Stimulated activated memory B cell treated with anti-CD40 and anti-IgM and Interleukin-4, amounts not matched to agents 10 μg/mL and 1 μg/mL and 100 μg/mL, for 72 hours (primary cell): ENCODE measurements around the gene CFAP99.
"Not testable (repeated sequence)": the region's sequence is repeated elsewhere in the genome, so short reads cannot be mapped to it uniquely, and the experiment has no call there.

Experiments used
- ATAC-seq: fragments of 150-1000 bp; cut with Tn5 transposase; 2 replicates; pipeline ENCODE4 v1.10.0; 2021
- H3K27ac Mint-ChIP-seq: one replicate; pipeline ENCODE4 v1.8.0; 2022; ENCODE audit warnings: mild to moderate bottlenecking, mixed read lengths
- H3K27me3 Mint-ChIP-seq: one replicate; pipeline ENCODE4 v1.8.0; 2022; ENCODE audit warnings: mixed read lengths
- H3K36me3 Mint-ChIP-seq: one replicate; pipeline ENCODE4 v1.8.0; 2022; ENCODE audit warnings: mixed read lengths
- H3K4me1 Mint-ChIP-seq: one replicate; pipeline ENCODE4 v1.8.0; 2022; ENCODE audit warnings: mixed read lengths
- H3K4me3 Mint-ChIP-seq: one replicate; pipeline ENCODE4 v1.8.0; 2022; ENCODE audit warnings: mild to moderate bottlenecking, moderate library complexity, mixed read lengths
- H3K9me3 Mint-ChIP-seq: one replicate; pipeline ENCODE4 v1.8.0; 2022; ENCODE audit warnings: mixed read lengths

Gene CFAP99

DNA sequence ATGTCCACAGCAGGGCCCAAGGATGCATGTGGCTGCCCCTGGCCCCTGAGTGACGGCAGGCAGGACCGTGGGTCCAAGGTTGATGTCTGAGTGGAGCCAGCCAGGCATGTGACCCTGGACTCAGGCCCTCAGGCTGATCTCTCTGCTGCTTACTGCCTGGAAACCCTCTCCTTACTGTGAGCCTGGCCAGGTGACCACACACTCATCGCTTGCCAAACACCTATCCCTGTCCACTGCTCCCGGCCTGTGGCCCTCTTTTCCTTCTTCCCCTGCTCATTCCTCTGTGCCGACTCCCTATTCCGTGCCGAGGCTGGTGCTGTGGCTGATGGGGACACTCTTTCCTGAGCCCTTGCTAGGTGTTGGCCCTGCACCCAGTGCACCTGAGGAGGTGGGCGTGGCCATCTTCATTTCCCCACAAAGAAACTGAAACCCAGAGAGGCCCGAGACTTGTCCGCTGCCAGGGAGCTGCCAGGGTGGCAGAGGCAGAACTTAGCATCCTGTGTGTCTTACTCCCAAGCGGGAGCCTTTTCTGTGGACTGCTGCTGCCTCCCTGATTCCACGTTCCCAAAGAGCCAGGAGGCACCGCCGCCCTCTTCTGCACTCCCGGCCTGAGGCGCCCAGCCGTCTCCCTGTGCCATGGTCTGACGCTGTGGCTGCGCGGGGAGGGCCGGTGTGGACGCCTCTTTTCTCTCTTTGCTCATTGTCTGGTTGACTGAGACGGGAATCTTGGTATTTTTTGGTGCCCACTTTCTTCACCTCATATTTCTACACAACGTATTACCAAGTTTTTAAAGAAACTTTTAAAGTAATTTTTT, 38.9 kb downstream of the CFAP99 start:
- peaks cover 13% of the 10 kb centered on the region for H3K27me3 Mint-ChIP-seq
- H3K9me3 Mint-ChIP-seq: no peaks in the 10 kb centered on the region
- no peak overlapping the region for H3K27ac Mint-ChIP-seq
- H3K4me1 Mint-ChIP-seq: peaks cover 15% of the 10 kb centered on the region
- ATAC-seq: no peak
- no peaks in the 10 kb centered on the region for H3K36me3 Mint-ChIP-seq
- H3K4me3 Mint-ChIP-seq: no peak overlapping the region

DNA sequence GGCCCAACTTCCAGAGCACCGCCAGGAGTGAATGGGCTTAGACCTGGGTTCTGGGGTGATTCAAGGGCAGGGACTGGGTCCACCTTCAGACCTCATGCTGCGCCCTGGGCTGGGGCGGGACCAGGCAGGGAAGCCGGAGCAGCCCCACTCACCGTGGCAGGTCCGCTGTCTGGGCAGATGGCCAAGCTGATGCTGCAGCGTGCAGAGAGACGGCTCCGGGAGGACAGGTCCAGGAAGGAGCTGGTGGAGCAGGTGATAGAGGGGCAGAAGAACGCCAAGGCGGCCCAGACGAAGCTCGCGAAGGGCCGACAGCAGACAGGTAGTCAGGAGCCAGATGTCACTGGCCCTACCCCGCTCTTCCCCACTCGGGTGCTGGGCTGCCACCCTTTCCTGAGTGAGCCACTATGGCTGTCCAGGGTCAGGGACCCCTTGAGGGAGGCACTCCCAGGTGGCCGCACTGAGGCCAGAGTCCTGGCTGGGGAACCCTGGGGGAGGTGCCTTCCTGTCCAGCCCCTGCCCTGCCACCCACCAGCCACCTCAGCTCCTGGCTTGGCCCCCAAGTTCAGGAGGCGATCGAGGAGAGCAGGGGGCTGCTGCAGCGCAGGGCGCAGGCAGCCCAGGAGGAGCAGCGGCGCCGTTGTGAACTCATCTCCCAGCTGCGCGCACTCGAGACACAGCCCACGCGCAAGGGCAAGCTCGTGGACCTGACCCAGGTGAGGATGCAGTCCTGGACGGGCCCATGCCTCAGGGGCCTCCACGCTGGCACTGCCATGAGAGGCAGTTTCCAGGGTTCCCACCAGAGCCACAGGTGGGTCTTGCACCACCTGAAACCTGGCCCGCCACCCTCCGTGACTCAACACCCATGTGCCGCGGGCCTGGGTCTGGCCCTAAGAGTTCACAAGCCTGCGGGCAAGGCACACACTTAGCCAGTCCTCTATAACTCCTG, 40.1 kb downstream of the CFAP99 start:
- H3K27ac Mint-ChIP-seq: no peak overlapping the region
- H3K36me3 Mint-ChIP-seq: no peaks in the 10 kb centered on the region
- no peak for ATAC-seq
- no peak overlapping the region for H3K4me3 Mint-ChIP-seq
- H3K27me3 Mint-ChIP-seq: peaks cover 13% of the 10 kb centered on the region
- peaks cover 24% of the 10 kb centered on the region for H3K4me1 Mint-ChIP-seq
- no peaks in the 10 kb centered on the region for H3K9me3 Mint-ChIP-seq

DNA sequence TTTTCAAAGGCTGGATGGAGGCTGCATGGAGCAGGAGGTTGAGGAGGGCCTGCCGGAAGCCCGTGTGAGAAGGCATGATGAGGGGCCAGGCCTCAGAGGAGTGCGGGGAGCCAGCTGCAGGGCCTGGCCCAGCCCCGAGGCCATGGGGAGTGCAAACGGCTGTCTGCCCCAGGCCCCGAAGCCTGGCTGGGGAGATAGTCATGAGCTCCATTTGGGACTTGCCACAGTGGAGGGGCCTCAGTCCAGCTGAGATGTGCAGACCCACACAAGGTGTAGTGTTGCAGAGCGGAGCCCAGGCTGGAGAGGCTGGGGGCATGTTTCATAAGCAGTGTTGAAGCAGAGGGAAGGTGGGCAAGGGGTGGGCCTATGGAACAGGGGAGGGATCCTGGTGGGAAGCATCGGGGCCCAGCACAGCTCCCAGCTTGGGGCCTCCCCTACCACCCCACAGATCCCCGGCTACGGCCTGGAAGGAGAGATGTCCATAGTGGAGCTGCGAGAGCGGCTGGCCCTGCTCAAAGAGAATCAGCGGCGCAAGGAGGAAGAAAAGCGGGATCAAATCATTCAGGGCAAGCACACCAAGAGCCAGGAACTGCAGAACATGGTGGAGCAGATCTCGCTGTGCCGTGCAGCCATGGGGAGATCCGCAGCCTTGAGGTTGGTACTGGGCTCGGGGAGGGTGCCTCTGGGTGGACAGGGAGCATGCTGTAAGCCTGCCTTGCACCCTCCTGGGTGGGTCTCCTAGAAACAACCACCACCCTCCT, 41.0 kb downstream of the CFAP99 start:
- Mint-ChIP-seq H3K4me3 (no peak overlapping the region), H3K36me3 (no peaks in the 10 kb centered on the region), H3K27ac (no peak overlapping the region), H3K9me3 (no peaks in the 10 kb centered on the region), H3K4me1 (peaks cover 24% of the 10 kb centered on the region), H3K27me3 (peaks cover 13% of the 10 kb centered on the region)
- ATAC-seq: no peak

DNA sequence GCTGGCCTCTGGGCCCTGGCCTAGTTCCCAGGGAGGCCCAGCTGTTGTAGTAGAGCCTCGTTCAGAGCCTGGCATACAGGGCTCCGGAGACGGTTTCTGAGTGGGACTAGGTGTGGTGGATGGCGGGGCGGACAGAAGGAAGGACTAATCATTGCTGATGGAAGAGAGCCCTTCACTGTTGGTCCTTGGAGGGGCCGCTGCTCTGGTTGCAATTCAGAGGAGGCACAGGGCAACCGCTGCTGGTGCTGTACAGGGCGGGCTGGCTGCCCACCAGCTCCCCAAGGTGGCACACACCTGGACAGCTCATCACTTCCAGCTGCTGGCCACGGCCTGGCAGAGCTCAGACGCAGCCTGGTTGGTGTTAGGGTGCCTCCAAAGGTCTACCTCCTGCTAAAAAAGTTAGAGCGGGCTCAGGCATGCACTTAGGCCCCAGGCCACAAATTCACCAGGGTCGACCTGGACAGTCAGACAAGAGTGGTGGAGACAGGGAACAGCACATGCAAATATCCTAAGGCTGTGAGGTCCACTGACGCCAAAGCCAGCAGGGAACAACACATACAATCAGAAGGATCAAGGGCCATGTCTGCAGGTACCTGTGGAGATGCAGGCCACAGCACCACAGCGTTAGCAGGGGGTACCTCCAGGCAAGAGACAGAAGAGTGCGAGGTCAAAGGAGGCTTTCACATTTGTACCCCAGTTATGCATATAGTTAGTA, 42.6 kb downstream of the CFAP99 start:
- no peaks in the 10 kb centered on the region for H3K9me3 Mint-ChIP-seq
- no peaks in the 10 kb centered on the region for H3K36me3 Mint-ChIP-seq
- H3K4me1 Mint-ChIP-seq: peaks cover 24% of the 10 kb centered on the region
- H3K27me3 Mint-ChIP-seq: peaks cover 13% of the 10 kb centered on the region
- H3K27ac Mint-ChIP-seq: peak overlapping the region; percentile 55
- no peak for ATAC-seq
- H3K4me3 Mint-ChIP-seq: peak overlapping the region; percentile 78

DNA sequence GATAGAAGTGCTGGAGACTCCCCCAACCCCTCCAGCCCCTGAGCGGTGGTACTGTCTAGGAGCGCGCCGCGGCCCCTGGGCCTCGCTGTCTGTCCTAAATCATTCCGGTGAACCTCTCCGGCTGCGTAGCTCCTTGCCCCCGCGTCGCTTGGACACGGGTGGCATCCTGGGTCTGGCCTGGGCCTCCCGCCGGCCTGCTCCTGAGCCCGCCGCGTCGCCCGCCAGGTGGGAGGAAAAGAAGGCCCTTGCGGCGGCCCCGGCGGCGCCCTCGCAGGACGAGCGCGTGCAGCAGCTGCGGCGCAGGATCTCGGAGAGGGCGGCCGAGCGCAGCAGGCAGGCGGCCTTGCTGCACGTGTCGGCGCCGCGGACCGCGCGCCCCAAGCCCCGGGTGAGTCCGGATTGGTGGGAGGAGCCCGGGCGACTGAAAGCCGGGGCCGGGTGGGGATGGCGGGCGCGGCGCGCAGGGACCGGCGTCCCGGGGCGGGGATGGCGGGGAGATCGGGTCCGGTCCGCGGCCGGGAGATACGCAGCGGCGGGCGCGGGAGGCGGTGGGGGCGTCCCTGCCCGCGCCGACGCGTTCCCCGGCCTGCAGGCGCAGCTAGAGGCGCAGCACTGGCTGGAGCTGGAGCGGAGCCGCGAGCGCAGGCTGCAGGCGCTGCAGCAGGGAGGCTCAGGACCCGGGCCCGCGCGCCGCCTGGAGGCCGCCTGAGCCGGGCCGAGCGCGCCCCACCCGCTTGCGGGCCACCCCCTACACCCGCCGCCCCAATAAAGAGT, 43.6 kb downstream of the CFAP99 start:
- H3K9me3 Mint-ChIP-seq: no peaks in the 10 kb centered on the region
- H3K27me3 Mint-ChIP-seq: peaks cover 13% of the 10 kb centered on the region
- peak; percentile 96 for ATAC-seq
- peak overlapping the region; percentile 78 for H3K4me3 Mint-ChIP-seq
- H3K36me3 Mint-ChIP-seq: no peaks in the 10 kb centered on the region
- peak overlapping the region; percentile 55 for H3K27ac Mint-ChIP-seq
- H3K4me1 Mint-ChIP-seq: peaks cover 24% of the 10 kb centered on the region

DNA sequence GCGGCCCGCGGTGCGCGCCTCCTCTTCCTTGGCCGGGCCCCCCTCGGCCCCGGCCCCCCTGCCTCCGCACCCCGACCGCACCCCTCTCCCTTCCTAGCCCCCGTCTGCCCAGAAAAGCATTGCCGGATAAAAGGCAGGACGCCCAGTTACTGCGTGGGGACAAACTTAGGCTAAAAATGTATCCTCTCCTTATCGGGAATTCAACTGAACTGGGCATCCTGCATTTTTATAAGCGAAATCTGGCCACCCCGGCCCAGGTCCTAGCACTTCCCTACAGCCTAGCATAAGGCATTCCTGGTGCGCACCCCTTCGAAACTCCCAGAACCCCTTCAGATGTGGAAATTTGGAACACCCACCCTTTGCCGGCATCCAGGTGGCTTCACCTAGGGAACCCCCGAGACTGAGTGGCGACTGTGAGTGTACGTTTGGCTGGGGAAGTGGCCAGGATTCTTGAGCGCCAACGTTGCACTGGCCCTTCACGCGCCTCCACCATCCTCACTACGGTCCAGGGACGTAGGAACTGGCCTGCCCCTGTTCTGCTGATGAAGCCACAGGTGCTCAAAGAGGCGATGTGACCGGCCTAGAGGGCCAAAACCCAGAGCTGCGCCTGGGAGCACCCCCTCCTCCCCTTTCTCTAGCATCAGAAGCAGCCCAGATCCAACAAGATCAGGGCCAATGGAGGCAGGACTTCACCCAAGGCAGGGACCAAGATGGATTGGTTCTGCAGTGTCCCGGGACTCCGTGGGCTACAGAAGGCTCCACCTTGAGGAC, 44.4 kb downstream of the CFAP99 start:
- peaks cover 26% of the 10 kb centered on the region for H3K4me1 Mint-ChIP-seq
- ATAC-seq: no peak
- no peaks in the 10 kb centered on the region for H3K36me3 Mint-ChIP-seq
- no peak overlapping the region for H3K27ac Mint-ChIP-seq
- H3K9me3 Mint-ChIP-seq: no peaks in the 10 kb centered on the region
- peaks cover 13% of the 10 kb centered on the region for H3K27me3 Mint-ChIP-seq
- peak overlapping the region; percentile 72 for H3K4me3 Mint-ChIP-seq

DNA sequence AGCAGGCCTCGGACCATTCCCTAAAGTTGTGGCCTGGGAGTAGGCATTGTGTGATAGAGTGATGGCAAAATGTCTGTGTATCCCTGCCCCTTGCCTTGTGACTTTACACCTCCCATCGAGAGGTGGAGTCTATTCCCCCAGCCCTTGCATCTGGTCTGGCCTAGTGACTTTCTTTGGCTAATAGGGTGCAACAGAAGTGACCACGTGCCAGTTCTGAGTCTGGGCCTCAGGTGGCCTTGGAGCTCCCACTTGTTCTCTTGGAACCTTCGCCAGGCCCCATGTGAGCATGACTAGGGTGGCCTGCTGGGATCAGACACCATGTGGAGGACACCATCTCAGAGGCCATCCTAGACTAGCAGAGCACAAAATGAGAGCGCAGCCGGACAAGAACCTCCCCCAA, 46.3 kb downstream of the CFAP99 start:
- Mint-ChIP-seq H3K9me3 (no peaks in the 10 kb centered on the region), H3K36me3 (no peaks in the 10 kb centered on the region), H3K27ac (no peak overlapping the region), H3K27me3 (peaks cover 13% of the 10 kb centered on the region), H3K4me1 (peaks cover 32% of the 10 kb centered on the region), H3K4me3 (no peak overlapping the region)
- no peak for ATAC-seq

DNA sequence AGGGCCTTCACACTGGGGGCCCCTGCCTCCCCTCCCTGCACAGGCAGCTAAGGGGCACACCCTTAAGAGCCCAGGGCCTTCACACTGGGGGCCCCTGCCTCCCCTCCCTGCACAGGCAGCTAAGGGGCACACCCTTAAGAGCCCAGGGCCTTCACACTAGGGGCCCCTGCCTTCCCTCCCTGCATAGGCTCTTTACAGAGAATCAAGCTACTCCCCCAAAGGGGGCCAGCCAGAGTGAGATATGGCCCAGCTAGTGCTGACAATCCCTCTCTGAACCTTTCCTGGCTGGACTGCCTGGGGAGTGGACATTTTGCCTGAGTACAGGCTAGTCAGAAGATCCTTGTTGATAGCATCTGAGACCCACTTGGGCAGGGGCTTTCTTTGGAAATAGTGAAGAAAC, 46.8 kb downstream of the CFAP99 start:
- not testable (repeated sequence) for H3K4me3 Mint-ChIP-seq, H3K36me3 Mint-ChIP-seq, H3K9me3 Mint-ChIP-seq, ATAC-seq, H3K27ac Mint-ChIP-seq
- Mint-ChIP-seq H3K27me3 (peaks cover 13% of the 10 kb centered on the region), H3K4me1 (peaks cover 37% of the 10 kb centered on the region)

DNA sequence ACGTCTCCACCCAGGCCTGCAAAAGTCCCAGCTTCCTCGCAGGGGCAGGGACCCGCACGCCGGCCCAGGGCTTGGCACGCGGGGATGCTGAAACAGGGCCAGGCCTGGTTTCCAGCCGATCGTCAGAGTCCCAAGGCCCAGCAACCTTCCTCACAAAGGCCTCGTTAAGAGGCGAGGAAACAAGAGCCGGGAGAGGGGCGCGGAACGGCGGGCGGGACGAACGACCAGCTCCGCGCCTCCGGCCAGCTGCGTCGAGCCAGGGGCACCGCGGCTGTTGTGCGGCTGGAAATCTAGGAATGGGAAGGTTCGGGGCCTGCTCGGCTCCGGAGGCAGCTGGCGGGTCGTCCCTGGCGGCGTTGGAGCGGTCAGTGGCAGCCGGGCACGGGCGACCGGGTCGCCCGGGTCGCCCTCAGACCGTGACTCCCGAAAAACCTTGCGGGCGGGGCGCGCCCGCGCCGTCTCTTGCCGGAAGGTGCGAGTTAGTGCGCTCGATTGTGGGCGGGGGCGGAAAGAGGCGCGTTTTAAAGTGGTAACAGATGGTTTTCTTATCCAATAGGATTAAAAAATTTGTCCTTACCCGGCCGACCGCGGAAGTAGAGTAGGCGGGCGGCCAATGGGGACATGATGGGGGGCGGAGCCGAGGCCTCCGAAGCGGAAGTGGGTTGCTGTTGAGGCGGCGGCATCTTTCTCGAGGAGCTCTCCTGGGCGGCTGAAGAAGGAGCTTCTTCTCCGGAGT, 49.9 kb downstream of the CFAP99 start, which contains the start of gene RNF4:
TSS of gene RNF4 (plus strand) at position 651 of the 736 bp plus-strand sequence. CDS start 21,388 bp downstream, outside the sequence.
- Mint-ChIP-seq H3K4me3 (peak within 1 kb of the TSS; percentile 95), H3K4me1 (peaks cover 42% of the 10 kb centered on the region)
- peak; percentile 92 for ATAC-seq

DNA sequence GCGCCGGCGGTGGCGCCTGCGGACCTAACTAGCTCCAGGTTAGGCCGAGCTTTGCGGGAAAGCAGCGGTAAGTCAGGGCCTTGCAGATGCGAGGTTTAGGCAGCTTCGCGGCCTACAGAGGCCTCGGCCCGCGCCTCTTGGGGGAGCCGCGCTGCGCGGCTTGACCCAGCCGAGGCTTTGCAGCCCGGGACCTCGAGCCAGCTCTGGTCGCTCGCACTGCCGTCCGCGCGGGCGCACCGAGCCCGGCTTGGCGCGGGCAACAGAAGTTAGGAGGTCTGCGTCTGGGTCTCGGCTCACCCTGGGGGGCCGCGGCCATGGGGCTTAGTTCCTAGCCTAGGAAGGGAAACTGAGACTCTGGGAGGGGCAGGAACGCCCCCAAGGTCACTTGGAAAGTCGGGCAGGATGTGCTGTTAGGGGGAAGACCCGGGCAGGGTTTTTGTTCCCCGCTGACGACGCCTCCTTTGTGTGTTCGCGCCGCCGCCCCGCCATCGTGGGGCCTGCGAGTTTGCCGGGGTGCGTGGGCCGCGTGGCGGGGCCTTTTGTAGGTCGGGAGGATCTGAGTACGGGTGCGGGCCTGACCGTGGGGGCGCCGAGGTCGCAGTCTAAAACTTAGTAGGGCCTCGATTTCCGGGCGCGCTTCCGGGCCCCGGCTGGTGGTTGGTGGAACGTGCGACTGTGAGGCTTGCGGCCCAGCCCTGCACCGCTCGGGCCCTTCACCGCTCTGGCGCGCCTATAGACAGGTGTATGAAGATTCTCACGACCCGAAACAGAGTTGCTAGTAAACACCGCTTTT, 50.6 kb downstream of the CFAP99 start:
- Mint-ChIP-seq H3K36me3 (peaks cover 17% of the 10 kb centered on the region), H3K4me3 (peak overlapping the region; percentile 95), H3K4me1 (peaks cover 42% of the 10 kb centered on the region), H3K27me3 (no peaks in the 10 kb centered on the region), H3K27ac (peak overlapping the region; percentile 98), H3K9me3 (no peaks in the 10 kb centered on the region)
- ATAC-seq: peak; percentile 81

More for the DNA sequence above, 49.9 kb downstream of the CFAP99 start, which contains the start of gene RNF4:
- H3K27me3 Mint-ChIP-seq: no peaks in the 10 kb centered on the region
- H3K36me3 Mint-ChIP-seq: peaks cover 17% of the 10 kb centered on the region
- peak within 1 kb of the TSS; percentile 98 for H3K27ac Mint-ChIP-seq
- H3K9me3 Mint-ChIP-seq: no peaks in the 10 kb centered on the region

DNA sequence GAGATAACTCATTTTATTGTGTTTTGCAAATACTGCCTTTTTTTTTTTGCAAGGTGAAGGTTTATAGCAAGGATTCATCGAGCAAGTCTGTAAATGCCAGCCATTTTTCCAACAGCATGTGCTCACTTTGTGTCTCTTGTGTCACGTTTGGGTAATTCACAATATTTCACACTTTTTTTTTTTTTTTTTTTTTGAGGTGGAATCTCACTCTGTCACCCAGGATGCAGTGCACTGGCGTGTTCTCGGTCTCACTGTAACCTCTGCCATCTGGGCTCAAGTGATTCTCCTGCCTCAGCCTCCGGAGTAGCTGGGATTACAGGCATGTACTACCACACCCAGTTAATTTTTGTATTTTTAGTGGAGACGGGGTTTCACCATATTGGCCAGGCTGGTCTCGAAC, 52.0 kb downstream of the CFAP99 start:
- peaks cover 2% of the 10 kb centered on the region for H3K9me3 Mint-ChIP-seq
- peaks cover 49% of the 10 kb centered on the region for H3K4me1 Mint-ChIP-seq
- H3K36me3 Mint-ChIP-seq: peaks cover 22% of the 10 kb centered on the region
- no peak for ATAC-seq
- H3K4me3 Mint-ChIP-seq: peak overlapping the region; percentile 95
- H3K27ac Mint-ChIP-seq: peak overlapping the region; percentile 98
- no peaks in the 10 kb centered on the region for H3K27me3 Mint-ChIP-seq

DNA sequence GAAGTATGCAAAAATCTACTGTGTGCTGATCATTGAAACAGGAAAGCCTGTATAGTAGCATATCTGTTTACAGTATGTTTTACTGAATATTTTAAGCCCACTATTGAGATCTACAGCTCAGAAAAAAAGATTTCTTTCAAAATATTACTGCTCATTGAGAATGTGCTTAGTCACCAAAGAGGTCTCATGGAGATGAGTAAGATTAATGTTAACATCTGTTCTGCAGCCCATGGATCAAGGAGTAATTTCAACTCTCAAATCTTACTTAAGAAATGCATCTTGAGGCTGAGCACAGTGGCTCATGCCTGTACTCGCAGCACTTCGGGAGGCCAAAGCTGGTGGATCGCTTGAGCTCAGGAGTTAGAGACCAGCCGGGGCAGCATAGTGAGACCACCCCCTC, 53.4 kb downstream of the CFAP99 start:
- no peaks in the 10 kb centered on the region for H3K27me3 Mint-ChIP-seq
- H3K4me3 Mint-ChIP-seq: no peak overlapping the region
- peaks cover 30% of the 10 kb centered on the region for H3K36me3 Mint-ChIP-seq
- peaks cover 63% of the 10 kb centered on the region for H3K4me1 Mint-ChIP-seq
- H3K27ac Mint-ChIP-seq: peak overlapping the region; percentile 98
- peaks cover 2% of the 10 kb centered on the region for H3K9me3 Mint-ChIP-seq
- ATAC-seq: no peak
